GM10266 (cell line): Measurements from ENCODE around the gene CAVIN1.

Experiments used
- DNase-seq: peaks from one replicate; pipeline ENCODE4 v3.0.0; 2012; ENCODE audit errors: extremely low spot score
- TF ChIP-seq, protein P1 (sequence below): IDR thresholded peaks from 2 replicates; pipeline ENCODE4 v1.5.1; 2012; ENCODE audit warnings: mild to moderate bottlenecking, low read depth; ENCODE audit not compliant: control insufficient read depth, insufficient read depth; ENCODE audit errors: missing control alignments

CAVIN1 gene, protein sequence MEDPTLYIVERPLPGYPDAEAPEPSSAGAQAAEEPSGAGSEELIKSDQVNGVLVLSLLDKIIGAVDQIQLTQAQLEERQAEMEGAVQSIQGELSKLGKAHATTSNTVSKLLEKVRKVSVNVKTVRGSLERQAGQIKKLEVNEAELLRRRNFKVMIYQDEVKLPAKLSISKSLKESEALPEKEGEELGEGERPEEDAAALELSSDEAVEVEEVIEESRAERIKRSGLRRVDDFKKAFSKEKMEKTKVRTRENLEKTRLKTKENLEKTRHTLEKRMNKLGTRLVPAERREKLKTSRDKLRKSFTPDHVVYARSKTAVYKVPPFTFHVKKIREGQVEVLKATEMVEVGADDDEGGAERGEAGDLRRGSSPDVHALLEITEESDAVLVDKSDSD

DNA sequence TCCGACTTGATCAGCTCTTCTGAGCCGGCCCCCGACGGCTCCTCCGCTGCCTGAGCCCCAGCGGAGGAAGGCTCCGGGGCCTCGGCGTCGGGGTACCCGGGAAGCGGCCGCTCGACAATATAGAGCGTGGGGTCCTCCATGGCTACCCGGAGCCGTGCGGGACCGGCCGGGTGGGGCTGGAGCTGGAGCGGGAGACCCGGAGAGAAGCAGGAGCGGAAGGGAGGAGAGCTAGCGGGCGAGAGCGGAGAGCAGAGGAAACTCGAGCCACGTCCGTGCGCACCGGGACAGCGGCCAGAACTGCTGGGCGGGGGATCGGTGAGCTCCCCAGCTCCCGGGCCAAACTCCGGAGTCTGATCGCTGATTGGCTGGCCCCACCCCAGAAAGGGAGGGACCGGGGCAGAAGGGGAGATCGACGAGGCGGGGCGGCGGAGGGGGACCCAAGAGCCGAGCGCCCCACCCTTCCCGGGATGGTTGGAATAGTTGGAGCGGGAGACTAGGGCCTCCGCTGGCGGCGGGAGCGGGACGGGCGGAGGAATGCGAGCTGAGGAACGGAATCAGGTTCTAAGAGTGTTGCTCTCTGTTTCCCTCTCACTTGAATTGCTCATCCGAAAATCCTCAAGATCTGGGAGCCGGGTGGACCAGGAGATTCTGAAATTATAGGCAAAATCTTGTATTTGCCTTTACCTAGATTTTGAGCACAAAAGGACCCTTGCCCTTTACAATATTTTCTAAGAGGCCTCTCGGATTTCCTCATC lies at the start of gene CAVIN1:
TSS of gene CAVIN1 (minus strand) at position 299 of the 755 bp plus-strand sequence. CDS start at position 140, 159 bp downstream.
- peak; percentile 77 for DNase-seq
- TF ChIP-seq, protein P1, sequence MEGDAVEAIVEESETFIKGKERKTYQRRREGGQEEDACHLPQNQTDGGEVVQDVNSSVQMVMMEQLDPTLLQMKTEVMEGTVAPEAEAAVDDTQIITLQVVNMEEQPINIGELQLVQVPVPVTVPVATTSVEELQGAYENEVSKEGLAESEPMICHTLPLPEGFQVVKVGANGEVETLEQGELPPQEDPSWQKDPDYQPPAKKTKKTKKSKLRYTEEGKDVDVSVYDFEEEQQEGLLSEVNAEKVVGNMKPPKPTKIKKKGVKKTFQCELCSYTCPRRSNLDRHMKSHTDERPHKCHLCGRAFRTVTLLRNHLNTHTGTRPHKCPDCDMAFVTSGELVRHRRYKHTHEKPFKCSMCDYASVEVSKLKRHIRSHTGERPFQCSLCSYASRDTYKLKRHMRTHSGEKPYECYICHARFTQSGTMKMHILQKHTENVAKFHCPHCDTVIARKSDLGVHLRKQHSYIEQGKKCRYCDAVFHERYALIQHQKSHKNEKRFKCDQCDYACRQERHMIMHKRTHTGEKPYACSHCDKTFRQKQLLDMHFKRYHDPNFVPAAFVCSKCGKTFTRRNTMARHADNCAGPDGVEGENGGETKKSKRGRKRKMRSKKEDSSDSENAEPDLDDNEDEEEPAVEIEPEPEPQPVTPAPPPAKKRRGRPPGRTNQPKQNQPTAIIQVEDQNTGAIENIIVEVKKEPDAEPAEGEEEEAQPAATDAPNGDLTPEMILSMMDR = no peak

DNA sequence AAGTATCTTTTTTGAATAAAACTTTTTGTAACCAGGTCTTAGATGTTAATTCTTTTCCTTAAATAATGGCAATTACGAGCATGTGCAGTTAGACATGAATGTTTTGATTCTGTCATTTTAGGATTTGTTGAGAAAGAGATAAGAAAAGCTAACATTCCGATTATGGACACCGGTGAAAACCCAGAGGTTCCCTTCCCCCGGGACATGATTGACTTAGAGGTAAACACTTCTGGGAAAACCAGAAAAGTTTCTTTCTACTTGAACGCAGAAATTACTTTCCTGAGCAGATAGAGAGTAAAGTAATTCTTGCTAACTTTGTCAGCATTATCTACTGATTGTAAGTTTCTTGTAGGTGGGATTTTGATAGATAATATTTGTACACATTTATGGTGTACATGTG lies 44.8 kb upstream of the CAVIN1 start:
- TF ChIP-seq, protein P1 = no peak
- no peak for DNase-seq

DNA sequence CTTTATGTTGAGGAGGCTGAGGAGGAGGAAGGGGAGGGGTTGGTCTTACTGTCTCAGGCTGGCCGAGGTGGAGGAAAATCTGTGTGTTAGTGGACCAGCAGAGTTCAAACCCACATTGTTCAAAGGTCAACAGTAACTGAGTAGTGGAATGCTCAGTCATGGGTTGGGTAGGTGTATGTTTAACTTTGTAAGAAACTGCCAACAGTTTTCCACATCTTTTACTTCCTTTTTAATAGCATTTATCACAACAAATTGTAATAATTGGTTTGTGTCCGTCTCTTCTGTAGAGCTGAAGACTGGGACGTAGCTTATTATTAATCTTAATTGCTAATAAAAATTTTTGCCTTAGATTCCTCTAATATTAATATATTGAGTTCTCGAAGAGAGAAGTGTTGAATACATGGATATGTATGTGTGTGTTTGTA lies 40.9 kb upstream of the CAVIN1 start:
- TF ChIP-seq, protein P1 = no peak
- no peak for DNase-seq

DNA sequence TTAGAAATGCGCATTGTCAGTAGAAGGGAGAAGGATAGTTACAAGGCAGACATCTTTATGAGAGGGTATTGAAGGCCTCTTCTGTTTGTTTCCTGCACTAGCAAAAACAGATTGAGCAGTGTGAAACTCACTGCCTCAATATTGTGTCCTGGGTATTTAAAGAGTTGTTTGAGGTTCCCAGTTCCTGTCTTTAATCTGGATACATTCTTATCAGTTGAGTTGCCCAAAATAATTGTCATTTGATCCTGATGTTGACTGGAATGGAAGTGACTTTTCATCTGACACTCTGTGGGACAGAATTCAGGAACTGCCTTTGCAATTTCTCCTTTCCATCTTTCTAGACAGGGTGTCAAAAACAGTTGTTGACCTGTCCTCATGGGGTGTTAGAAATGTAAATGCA lies 37.3 kb upstream of the CAVIN1 start:
- TF ChIP-seq, protein P1 = no peak
- DNase-seq = no peak

DNA sequence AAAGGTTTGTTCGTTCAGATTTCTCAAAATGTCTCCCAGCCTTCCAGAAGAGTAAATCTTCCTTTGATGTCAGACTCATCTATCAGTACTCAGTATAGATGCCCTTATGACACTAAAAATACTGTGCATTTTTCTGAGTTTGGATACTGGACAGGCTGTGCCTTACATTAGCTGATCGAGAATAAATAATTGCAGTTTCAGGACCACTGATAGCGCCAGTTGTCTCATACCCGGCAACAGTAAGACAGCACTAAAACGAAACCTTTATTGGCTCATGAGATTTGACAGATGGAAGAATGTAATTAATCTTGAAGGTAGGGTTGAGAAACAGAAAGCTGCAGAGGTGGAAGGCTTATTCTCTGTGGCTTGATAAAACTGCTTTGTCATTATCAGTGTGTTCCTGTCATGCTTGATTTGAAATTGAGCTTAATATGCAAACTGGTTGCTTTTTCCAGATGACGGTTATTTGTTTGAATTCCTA lies 36.8 kb upstream of the CAVIN1 start:
- DNase-seq = peak; percentile 52
- TF ChIP-seq, protein P1 = no peak

DNA sequence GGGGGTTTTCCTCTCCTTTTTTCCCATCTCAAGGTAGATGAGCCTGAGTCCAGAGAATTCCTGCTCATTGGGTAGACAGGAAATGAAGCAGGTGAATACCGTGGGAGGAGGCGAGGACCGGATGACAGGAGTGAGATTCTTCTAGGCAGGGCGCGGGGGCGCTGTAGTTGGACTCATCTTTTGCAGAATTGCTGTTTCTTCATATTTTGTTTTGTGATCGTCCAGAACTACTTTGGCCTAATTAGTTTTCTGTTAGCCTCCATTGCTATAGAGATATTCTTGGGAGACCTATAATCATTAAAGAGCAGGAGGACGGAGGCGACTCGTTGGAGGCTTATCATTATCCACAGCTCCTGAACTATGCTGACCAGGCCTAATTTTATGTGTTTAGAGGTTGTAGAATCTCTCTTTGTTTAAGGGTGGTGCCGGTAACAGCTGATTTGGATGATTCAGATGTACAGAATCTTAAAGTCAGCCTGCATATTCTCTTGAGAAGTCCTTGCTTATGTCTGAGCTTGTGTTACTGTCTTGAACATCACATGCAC lies 36.3 kb upstream of the CAVIN1 start:
- DNase-seq = peak; percentile 38
- TF ChIP-seq, protein P1 = peak; percentile 53
